Glomerular endothelial cell (primary cell): ENCODE results near the gene JAKMIP1. TPM values are rescaled to one million over a fixed set of nuclear protein-coding genes. Genes with fewer than 3 reads are reported as not detected.

Source experiments
- DNase-seq: peaks from one replicate; pipeline ENCODE4 v3.0.0-alpha.2; 2011; ENCODE audit warnings: low read depth, low spot score; ENCODE audit errors: extremely low read depth
- total RNA-seq: library from RNA; depleted of rRNA; stranded (reverse); fragments of >200 nt; gene quantifications from 2 replicates; pipeline ENCODE4 v1.2.3, GENCODE V29; 2015

JAKMIP1 gene
- total RNA-seq, 1 donor from 2014 or later, result not detected

DNA sequence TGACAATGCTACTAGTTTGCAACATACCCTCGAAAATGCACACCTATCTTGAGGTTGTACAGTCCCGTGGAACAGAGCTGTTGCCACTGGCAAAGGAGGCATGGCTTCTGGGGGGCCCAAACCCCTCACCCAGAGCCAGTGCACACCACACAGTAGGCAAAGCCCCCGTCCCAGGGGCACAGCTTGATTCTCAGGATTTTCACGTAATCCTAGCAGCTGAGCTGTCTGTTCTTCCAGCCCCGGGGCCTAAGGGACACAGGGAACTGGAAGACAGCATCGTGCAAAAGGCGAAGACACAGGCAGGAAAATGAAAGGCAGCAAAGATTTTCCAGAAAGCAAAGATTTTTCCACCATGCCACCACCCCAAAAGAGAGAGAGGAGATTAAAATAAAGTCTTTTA is 77.2 kb downstream of the JAKMIP1 start:
- no peak for DNase-seq

DNA sequence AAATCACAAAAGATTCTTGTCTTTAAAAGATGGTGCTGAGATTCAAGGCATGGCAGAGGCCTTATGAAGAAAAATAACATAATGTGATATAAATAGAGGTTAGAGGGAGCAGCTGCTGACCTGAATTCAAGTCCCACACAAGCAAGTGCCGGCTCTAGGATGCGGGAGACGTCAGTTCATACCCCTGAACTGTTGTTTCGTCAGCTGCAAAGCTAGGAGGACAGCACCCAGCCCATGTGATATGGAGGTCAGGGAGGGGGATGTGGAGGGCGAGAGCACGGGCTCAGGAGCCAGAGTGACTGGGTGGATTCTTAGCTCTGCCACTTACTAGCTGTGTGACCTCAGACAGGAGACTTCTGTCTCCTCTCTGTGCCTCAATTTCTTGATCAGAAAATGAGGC is 77.9 kb downstream of the JAKMIP1 start:
- no peak for DNase-seq

GRCh38 chr4:6121941-6122340 is 78.4 kb downstream of the JAKMIP1 start:
- DNase-seq, result no peak

GRCh38 chr4:6121276-6121850 is 79.0 kb downstream of the JAKMIP1 start:
- DNase-seq, result no peak

- DNase-seq, result no peak
Measured at GRCh38 chr4:6120361-6120760, 80.0 kb downstream of the JAKMIP1 start.

DNA sequence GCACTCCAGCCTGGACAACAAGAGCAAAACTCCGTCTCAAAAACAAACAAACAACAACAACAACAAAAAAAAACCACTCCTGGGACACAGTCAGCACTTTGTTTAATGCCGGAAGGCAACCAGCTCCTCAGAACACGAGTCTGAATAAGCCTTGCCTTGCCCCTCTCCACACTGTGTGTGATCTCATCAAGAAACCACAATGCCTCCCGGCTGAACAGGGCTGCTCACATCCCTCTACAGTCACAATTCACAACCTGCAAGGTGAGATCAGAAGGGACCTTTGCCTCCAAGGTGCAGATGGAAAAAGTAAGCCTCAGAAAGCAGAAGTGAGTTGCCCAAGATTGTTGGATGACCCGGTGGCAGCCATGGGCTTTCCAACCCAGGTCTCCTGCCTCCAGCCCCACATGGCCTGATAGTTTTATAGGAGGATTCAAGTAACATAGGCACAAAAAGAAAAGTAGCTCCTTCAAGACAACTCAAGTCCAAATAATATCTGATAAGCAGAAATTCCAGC is 80.8 kb downstream of the JAKMIP1 start:
- DNase-seq, result no peak

- DNase-seq, result no peak
Measured at GRCh38 chr4:6118201-6118600, 82.1 kb downstream of the JAKMIP1 start.

DNA sequence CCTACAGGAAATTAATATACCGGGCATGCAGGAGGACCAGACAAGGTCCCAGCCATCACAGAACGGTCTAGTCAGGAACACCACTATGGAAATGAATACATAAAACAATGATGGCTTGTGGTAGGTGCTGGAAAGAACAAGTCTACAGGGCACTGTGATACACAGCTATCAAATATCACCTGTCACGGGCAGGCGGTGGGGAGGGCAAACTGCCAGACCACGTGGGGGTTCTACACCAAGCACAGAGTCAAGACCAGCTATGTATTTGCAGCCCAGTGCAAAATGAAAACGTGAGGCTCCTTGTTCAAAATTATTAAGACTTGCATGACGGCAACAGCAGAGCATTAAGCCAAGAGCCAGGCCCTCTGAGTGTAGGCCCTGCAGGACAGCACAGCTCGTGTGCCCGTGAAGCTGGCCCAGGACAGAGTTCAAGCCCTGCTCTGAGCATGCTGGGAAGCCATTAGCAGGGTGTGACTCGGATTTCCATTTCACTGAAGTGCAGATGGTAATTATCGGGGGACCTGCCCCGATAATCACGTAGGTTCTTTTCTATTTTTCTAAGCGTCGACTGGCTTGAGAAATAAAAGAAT is 83.6 kb downstream of the JAKMIP1 start:
- no peak for DNase-seq

DNA sequence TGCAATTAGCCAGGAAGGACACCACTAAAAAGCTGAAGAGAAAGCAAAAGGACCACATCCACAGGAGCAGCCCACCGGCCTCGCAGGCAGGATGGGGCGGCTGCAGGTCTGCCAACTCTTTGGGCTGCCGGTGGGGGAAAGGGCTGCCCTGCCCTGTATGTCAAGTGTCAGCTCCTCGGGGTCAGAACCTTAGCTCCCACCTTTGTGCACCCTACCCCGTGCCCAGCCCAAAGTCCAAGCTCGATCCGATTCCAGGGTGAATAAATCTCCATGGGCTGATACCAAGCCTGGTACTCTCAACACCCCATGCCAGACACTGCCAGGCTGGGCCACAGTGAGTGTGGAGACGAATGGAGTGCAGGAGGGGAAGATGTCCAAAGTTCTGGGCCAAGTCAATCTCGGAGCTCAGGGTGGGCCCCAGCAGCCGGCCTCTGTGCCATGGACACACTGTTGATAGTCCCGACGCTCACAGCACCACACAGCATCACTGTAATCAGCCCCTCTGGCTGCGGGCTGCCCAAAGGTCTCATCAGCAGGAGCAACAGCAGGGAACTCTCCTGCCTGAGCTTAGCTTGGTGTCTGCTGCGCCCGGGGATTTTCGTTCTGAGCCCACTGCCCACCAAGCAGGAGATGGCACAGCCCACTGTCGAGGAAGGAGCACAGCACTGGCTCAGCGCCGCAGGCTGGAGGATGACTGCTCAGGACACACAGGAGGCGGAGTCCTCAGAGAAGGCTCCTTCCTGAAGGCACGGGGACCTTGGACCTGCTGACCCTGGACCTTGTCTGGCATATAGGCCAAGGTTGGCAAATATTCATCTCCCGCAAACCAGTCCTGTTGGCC is 84.4 kb downstream of the JAKMIP1 start:
- DNase-seq, result no peak

GRCh38 chr4:6115342-6115741 is 85.0 kb downstream of the JAKMIP1 start:
- DNase-seq, result no peak

DNA sequence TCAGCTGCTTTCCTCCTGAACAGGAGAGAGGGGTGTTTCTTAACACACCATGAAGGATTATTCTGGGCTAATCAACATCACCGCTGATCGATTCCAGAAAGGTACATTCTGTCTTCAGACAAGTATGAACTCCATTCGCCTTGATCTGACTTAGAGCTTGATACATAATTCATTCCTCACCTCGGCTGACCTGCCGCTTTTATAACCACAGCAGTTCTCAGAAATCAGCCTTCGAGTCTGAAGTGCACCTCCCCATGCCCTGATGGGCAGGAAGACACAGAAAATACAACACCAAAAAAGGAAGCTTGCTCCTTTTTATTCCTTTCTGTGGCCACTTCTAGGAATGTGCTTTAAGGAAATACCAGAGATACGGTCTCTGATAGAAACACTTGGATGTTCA is 85.7 kb downstream of the JAKMIP1 start:
- DNase-seq, result no peak

GRCh38 chr4:6114181-6114580 is 86.2 kb downstream of the JAKMIP1 start:
- DNase-seq, result no peak

GRCh38 chr4:6113641-6114040 is 86.7 kb downstream of the JAKMIP1 start:
- DNase-seq, result no peak

DNA sequence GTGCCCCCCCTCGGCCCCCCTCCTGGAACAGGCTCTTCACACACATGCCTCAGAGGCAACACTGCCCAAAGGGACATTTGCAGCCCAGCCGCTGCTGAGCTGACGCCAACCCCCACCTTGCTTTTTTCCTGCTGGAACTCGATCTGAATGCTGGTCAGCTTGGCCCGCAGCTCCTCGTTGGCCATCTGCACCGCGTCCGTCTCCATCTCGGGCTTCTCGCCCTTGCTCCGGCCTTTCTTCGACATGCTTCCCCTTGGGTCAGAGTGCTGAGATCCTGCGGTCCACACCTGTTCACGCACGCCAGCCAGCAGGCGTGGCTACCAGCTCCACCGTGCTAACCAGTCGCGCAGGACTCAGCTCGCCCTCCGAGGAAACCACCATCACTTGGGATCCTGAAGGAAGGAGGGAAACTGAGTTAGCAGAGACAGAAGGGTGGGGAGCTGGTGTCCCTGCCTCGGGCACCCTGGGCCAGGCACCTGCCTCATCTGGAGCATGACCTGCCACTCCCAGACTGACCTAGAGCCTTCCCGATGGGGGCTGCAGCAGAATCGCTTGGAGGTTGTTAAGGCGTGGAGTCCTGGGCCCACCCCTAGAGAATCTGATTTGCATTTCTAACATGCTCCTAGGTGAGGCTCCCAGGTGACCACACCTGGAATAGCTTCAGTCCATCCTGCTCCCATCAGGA is 87.6 kb downstream of the JAKMIP1 start:
- DNase-seq, result no peak

DNA sequence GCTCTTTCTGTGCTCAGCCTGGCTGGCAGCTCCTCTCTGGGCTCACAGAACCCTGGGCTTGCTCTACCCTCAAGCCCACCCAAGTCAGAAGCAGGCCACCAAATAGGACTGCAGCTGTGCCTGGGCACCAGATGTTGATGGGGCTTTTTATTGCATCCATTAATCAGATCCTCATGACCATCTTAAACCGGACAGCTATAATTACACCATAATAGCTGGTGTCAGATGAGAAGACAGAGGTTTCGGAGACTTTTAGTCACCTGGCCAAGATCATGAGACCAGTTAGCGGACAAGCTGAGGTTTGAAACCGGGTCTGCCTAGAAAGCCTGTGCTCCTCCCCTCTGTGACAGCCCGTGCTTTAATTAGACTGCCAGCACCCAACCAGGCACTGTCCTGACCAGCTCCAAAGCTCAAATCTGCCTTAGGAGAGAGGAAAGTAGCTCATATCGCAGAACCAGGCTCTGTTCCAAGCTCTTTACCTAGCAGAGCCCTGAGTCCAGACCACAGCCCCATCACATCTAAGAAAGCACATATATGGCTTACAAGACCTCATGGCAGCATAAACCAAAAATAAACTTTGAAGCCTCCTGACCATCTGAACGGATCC is 88.9 kb downstream of the JAKMIP1 start:
- DNase-seq, result no peak

DNA sequence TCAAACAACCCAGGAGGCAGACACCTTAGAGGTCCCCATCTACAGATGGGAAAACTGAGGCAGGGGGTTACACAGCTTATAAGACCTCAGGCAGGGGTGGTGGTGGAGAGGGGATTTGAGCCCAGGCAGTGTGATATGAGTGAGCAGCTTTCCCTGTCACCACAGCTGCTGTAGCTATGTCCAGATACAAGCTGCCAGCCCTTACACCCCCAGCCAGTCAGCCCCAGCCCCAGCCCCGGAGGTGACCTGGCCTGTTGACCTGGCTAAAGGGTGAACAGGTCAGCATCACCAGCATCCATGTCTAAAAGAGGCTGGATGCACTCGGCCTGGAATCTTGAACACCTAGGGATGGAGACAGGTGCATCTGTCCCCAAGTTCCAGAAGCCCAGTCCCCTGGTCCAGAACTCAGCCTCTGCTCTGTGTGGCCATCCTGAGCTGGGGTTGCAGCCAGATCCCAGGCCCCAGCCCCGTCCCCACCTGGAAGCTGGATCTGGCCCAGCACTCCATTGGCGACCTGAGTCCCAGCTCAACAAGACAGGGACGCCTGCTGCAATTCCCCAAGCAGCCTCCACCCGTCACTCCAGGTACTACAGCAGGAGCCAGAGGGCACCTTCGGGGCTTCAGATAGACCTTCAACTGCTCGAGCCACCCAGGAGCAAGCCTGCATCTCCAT is 89.5 kb downstream of the JAKMIP1 start:
- DNase-seq, result no peak

DNA sequence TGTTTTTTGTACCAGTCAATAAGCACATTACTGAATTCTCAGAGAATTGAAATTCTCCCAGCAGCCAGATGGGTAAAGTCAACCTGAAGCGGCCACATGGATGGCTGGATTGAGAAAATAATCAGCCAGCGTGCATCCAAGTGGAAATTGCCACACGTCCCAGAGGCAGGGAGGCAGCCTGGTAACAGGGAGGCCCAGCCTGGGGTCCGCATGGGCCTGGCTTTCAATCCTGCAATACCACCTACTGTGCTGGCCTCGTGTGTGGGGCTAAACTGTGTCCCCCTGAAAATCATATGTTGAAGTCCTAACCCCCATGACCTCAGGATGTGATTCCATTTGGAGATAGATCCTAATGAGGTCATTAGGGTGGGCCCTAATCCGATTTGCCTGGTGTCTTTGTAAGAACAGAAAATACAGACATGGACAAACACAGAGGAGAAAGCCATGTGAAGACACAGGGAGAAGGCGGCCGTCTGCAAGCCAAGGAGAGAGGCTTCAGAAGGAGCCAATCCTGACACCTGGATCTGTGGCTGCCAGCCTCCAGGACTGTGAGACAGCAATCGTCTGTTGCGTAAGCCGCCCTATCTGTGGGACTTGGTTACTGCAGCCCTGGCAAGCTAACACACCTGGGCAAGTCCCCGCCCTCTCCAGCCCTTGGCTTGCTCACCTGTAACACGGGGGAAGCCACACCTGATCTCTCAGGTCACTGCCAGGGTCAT is 90.3 kb downstream of the JAKMIP1 start:
- no peak for DNase-seq

DNA sequence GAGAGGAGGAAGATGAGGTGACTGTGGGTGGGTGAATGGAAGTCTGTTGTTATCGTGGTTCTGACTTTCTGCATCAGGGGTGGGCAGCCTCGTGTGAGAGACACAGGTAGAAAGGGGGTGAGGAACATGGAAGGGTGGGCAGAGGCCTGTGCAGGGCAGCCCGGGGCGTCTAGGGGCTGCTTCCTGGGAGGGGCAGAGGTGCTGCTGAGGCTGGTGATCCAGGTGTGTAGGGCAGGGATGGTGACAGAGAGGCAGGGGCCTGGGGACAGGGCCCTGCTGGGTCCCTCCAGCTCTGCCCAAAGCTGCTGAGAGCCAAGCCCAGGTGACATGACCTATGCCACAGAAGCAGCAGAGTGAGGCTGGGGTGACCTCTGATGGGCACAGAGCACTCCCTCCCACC is 92.5 kb downstream of the JAKMIP1 start:
- DNase-seq, result no peak

- DNase-seq, result no peak
Measured at GRCh38 chr4:6107114-6107791, 93.1 kb downstream of the JAKMIP1 start.
